GM12875 (cell line): ENCODE results near the gene ZFPM1.

Experiments used
- H3K4me3 ChIP-seq: one replicate; pipeline ENCODE4 v1.5.1; 2011; ENCODE audit warnings: low read depth, low read length, control low read depth
- CTCF ChIP-seq: IDR thresholded peaks from 2 replicates; pipeline ENCODE4 v1.5.1; 2011; ENCODE audit warnings: low read depth, mild to moderate bottlenecking, control low read depth, inconsistent platforms, low read length, moderate library complexity, borderline replicate concordance; ENCODE audit not compliant: insufficient read depth

The ZFPM1 gene

DNA sequence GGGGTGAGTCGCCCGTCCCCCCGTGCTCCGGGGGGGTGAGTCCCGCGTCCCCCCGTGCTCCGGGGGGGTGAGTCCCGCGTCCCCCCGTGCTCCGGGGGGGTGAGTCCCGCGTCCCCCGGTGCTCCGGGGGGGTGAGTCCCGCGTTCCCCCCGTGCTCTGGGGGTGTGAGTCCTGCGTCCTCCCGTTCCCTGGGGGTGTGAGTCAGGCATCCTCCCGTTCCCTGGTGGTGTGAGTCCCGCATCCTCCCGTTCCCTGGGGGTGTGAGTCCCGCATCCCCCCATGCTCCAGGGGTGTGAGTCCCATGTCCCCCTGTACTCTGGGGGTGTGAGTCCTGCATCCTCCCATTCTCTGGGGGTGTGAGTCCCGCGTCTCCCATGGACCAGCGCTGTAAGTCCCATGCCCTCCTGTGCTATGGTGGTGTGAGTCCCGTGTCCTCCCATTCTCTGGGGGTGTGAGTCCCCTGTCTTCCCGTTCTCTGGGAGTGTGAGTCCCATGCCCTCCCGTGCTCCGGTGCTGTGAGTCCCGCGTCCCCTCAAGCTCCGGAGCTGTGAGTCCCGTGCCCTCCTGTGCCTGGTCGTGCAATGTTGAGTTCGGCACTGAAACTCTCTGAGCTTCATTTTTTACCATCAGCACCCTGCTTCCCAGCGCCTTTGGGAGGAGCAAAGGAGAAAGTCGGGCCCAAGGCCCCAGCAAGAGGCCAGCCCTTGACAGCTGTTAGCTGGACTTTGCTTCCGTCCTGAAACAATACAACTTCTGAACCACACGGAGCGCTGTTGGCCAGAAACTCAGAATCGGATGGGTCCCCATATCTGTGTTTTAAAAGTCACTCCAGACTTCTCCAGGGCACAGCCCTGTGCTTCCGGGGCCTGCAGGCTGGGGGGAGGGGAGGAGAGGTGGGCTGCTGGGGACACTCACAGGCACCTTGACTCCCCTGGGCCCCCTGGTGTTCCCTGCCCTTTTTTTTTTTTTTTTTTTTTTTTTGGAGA lies 105.7 kb downstream of the ZFPM1 start:
- peak; percentile 49; the same call in 1 of the 2 replicates for TF ChIP-seq CTCF
- no peak overlapping the region for H3K4me3 ChIP-seq

- H3K4me3 ChIP-seq: no peak overlapping the region
- no peak for TF ChIP-seq CTCF
Observed at GRCh38 chr16:88560714-88561484, 107.8 kb downstream of the ZFPM1 start.

DNA sequence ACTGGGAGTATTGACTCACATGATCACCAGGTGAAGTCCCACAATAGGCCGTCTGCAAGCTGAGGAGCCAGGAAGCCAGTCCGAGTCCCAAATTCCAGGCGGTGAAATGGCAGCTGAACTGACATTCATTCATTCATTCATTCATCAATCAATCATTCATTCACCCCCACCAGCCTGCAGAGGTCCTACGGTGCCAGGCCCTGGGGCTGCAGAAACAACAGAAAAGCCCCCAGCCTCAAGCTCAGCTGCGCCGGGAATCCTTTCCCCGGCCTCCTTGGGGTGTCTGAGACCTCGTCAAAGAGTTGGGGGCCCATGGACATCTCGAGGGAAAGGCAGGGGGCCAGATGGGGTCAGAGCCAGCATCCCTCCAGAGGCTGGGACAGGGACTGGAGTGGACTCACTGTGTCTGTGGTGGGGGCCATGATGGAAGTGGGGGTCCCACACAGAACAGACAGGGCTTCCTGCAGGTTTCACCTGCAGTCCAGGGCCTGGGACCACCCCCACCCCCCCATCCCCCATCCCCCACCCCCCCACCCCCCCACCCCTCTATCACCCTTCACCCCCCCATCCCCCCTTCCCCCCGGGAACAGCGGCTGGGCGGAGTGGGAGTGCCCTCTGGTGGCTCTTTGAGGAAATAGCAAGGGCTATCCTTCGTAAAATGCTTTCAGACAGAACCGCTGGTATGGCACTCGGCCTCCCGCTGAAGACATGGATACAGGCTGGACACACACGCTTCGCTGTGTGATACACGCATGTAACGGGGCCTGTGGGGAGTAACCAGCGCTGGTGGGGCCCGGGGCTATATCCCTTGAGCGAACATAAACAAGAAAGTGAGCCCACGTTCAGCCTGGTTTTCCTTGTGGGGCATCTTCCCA lies 108.6 kb downstream of the ZFPM1 start:
- no peak overlapping the region for H3K4me3 ChIP-seq
- peak; percentile 75 for TF ChIP-seq CTCF

- no peak for TF ChIP-seq CTCF
- no peak overlapping the region for H3K4me3 ChIP-seq
Observed at GRCh38 chr16:88566158-88566557, 113.1 kb downstream of the ZFPM1 start.

GRCh38 chr16:88568710-88569613 lies 115.9 kb downstream of the ZFPM1 start:
- no peak overlapping the region for H3K4me3 ChIP-seq
- no peak for TF ChIP-seq CTCF

DNA sequence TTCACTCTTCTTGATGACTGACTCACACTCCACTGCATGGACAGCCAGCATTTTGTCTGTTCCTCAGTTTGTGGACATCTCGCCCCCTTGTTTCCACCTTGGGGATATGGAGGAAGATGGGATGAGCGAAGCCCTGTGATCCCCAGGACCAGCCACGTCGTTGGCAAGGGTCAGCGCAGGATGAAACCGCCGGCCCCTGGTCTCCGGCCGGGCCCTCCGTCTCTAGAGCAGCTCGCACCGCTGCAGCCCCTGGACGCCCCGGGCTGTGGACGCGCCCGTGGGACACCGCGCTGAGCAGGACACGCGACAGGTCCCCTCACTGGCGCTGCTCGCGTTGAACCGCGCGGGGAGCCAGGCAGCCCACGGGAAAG lies 116.5 kb downstream of the ZFPM1 start:
- no peak for TF ChIP-seq CTCF
- peak overlapping the region; percentile 65 for H3K4me3 ChIP-seq
